Fibroblast of mammary gland (primary cell): ENCODE results near the gene DPP7.

ENCODE experiments used
- DNase-seq: peaks from one replicate; pipeline ENCODE4 v3.0.0-alpha.2; 2010; ENCODE audit warnings: low read depth
- H3K4me3 ChIP-seq: 2 replicates; pipeline ENCODE4 v1.5.1; 2011; ENCODE audit warnings: low read depth, mild to moderate bottlenecking, low read length, moderate library complexity; ENCODE audit not compliant: control insufficient read depth
- TF ChIP-seq, protein P1 (sequence below): conservative IDR thresholded peaks from 2 replicates; pipeline ENCODE4 v1.5.1; 2011; ENCODE audit warnings: low read depth, low read length, inconsistent platforms; ENCODE audit not compliant: control insufficient read depth, insufficient read depth

DPP7 gene

DNA sequence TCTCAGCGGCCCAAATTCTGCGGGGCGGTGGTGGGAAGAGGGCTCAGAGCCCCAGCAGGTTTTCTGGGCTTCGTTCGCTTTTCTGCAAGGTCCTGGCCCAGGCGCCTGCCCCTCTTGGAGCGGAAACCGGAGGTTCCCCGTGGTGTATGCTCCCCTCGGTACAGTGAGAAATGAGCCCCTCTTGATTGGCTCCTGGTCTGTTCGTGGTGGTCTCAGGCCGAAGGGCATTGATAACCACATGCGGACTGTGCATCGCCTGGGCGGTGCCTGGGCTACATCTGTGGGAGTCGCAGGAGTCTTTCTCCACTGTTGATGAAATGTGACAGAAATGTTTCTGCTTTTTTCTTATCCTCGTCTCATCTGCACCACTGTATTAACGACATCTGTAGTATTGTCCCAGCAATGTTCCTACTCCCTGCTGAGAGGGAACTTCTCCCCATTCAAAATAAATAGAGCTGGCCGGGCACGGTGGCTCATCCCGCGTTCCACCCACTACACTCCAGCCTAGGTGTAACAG is 27.1 kb downstream of the DPP7 start:
- TF ChIP-seq, protein P1, sequence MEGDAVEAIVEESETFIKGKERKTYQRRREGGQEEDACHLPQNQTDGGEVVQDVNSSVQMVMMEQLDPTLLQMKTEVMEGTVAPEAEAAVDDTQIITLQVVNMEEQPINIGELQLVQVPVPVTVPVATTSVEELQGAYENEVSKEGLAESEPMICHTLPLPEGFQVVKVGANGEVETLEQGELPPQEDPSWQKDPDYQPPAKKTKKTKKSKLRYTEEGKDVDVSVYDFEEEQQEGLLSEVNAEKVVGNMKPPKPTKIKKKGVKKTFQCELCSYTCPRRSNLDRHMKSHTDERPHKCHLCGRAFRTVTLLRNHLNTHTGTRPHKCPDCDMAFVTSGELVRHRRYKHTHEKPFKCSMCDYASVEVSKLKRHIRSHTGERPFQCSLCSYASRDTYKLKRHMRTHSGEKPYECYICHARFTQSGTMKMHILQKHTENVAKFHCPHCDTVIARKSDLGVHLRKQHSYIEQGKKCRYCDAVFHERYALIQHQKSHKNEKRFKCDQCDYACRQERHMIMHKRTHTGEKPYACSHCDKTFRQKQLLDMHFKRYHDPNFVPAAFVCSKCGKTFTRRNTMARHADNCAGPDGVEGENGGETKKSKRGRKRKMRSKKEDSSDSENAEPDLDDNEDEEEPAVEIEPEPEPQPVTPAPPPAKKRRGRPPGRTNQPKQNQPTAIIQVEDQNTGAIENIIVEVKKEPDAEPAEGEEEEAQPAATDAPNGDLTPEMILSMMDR = no peak
- peak overlapping the region; percentile 74 for H3K4me3 ChIP-seq
- DNase-seq = no peak

DNA sequence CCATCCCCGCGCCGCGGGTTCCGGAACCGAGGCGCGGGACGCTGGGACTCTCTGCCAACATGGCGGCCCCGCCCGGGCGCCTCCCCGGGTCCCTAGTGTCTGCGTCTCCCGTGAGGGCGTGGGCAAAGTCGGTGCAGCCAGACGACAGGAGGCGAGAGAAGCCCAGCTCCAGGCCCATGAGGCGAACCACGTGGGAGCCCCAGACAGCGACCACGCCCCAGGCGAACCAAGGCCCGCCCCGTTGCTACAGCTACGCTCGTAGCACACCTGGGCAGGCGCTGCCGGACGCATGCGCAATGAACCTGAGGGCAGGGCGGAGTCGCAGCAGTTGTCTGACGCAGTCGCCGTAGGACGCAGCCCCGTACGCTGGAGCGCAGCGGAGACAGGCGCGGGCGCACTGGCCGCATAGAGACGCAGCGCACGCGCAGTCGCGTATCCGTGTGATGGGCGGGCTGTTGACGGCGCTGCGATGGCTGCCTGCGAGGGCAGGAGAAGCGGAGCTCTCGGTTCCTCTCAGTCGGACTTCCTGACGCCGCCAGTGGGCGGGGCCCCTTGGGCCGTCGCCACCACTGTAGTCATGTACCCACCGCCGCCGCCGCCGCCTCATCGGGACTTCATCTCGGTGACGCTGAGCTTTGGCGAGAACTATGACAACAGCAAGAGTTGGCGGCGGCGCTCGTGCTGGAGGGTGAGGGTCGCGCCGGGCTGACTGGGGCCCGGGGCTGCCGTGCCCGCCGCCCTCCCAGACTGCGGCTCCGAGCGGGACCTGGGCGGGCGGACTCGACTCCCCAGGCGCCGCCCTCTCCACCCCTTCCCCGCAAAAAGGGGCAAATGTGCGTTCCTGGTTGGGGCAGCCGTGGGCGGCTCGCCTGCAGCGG is 27.8 kb downstream of the DPP7 start, which contains the start of gene MAN1B1:
Gene MAN1B1, plus strand, starts transcription at position 455 of the 878 bp plus-strand sequence. Its CDS starts 15 bp downstream, at position 470.
- TF ChIP-seq, protein P1 = no peak
- H3K4me3 ChIP-seq = peak within 1 kb of the TSS; percentile 74
- DNase-seq = peak; percentile 98

GRCh38 chr9:137085920-137086530 is 28.5 kb downstream of the DPP7 start:
- DNase-seq = peak; percentile 47
- H3K4me3 ChIP-seq = peak overlapping the region; percentile 74
- TF ChIP-seq, protein P1 = no peak

DNA sequence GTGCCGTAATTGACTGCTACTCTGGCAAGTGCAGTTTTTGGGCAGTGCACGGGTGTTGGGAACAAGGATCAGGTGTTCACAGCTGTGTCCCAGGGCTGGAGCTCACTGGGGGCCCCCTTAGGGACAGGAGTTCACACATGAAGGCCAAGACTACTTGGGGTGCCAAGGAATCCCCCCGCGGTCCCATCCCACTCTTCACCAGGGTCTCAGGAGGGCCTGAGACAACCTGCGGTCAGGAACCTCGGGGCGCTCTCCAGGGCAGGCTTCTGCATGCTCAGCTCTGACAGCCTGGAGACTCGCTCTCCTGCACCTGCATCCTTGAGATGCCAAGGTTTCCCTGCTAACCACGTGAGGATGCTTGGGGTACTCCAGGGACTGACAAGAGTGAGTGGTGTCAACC is 30.0 kb downstream of the DPP7 start:
- no peak for DNase-seq
- TF ChIP-seq, protein P1 = no peak
- H3K4me3 ChIP-seq = no peak overlapping the region

GRCh38 chr9:137083394-137084004 is 31.0 kb downstream of the DPP7 start:
- H3K4me3 ChIP-seq = no peak overlapping the region
- peak; percentile 97 for DNase-seq
- TF ChIP-seq, protein P1 = no peak

- no peak for DNase-seq
- no peak overlapping the region for H3K4me3 ChIP-seq
- TF ChIP-seq, protein P1 = no peak
Measured at GRCh38 chr9:137082925-137083290, 31.6 kb downstream of the DPP7 start.
